Chondrocyte (in vitro differentiated cells): ENCODE measurements around the gene PPP1R18. TPM values are rescaled to one million over a fixed set of nuclear protein-coding genes. Genes with fewer than 3 reads are reported as not detected.

Source experiments
- DNase-seq: peaks from one replicate; pipeline ENCODE4 v3.0.0; 2021; ENCODE audit warnings: mixed read lengths, low spot score
- H3K27ac Mint-ChIP-seq: one replicate; pipeline ENCODE4 v1.8.0; 2021; ENCODE audit warnings: mild to moderate bottlenecking, moderate library complexity, mixed read lengths; ENCODE audit not compliant: unreplicated experiment
- H3K27me3 Mint-ChIP-seq: 2 replicates; pipeline ENCODE4 v1.8.0; 2021; ENCODE audit warnings: low read depth, mixed read lengths
- H3K36me3 Mint-ChIP-seq: 2 replicates; pipeline ENCODE4 v1.8.0; 2021; ENCODE audit warnings: low read depth, mixed read lengths
- H3K4me1 Mint-ChIP-seq: 2 replicates; pipeline ENCODE4 v1.8.0; 2021; ENCODE audit warnings: low read depth, mild to moderate bottlenecking, mixed read lengths
- H3K4me3 Mint-ChIP-seq: one replicate; pipeline ENCODE4 v1.8.0; 2021; ENCODE audit warnings: mild to moderate bottlenecking, moderate library complexity, mixed read lengths; ENCODE audit not compliant: unreplicated experiment
- H3K9me3 Mint-ChIP-seq: 2 replicates; pipeline ENCODE4 v1.8.0; 2021; ENCODE audit warnings: low read depth, mixed read lengths
- total RNA-seq: library from RNA; stranded (reverse); gene quantifications from 3 replicates; pipeline ENCODE4 v1.2.1, GENCODE V29; 2021
- TF ChIP-seq, protein P1 (sequence below): fragments of 200-600 bp; sonication (generic); IDR thresholded peaks from 2 replicates; pipeline ENCODE4 v1.5.0; 2021; ENCODE audit warnings: antibody characterized with exemption, mild to moderate bottlenecking, moderate library complexity

The PPP1R18 gene
- total RNA-seq, 1 donor from 2014 or later: 165 TPM

DNA sequence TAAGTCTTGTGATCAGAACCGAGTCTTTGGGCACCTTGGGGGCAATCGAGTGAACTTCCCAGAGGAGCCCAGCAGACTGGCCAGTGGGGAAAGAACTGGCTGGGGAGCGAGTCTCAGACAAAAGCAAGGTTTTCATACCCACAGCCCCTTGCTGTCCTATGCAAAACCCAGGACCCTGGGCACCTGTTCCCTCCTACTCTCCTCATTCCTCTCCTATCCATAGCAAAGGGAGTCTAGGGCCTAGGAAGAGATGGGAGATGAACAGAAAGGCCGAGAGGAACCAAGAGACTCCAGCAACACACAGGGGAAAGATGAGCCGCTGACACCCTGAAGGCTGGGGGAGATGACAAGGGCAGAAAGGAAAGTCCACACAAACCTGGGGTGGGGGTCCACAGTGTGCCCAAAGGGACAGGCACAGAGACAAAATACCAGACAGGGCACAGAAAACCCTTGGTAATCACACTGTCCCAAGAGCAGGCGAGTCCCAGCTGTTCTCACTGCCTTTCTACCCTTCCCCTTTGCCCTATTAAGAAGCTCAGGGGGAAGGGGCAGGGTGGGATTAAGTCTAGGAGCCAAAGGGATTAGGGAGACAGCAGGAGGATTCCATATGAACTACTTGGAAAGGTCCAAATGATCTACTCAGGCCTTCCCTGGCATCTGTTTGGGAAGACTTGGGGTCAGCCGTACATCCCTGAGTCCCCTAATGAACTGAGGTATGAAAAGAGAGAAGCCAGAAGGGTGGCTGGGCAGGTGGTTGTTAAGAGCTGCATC, 6.5 kb downstream of the PPP1R18 start:
- Mint-ChIP-seq H3K36me3 (peaks cover 36% of the 10 kb centered on the region), H3K27ac (peak overlapping the region; percentile 80), H3K4me3 (peak overlapping the region; percentile 99), H3K9me3 (no peaks in the 10 kb centered on the region), H3K27me3 (no peaks in the 10 kb centered on the region), H3K4me1 (peaks cover 56% of the 10 kb centered on the region)
- no peak for DNase-seq
- TF ChIP-seq, protein P1, sequence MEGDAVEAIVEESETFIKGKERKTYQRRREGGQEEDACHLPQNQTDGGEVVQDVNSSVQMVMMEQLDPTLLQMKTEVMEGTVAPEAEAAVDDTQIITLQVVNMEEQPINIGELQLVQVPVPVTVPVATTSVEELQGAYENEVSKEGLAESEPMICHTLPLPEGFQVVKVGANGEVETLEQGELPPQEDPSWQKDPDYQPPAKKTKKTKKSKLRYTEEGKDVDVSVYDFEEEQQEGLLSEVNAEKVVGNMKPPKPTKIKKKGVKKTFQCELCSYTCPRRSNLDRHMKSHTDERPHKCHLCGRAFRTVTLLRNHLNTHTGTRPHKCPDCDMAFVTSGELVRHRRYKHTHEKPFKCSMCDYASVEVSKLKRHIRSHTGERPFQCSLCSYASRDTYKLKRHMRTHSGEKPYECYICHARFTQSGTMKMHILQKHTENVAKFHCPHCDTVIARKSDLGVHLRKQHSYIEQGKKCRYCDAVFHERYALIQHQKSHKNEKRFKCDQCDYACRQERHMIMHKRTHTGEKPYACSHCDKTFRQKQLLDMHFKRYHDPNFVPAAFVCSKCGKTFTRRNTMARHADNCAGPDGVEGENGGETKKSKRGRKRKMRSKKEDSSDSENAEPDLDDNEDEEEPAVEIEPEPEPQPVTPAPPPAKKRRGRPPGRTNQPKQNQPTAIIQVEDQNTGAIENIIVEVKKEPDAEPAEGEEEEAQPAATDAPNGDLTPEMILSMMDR: no peak

DNA sequence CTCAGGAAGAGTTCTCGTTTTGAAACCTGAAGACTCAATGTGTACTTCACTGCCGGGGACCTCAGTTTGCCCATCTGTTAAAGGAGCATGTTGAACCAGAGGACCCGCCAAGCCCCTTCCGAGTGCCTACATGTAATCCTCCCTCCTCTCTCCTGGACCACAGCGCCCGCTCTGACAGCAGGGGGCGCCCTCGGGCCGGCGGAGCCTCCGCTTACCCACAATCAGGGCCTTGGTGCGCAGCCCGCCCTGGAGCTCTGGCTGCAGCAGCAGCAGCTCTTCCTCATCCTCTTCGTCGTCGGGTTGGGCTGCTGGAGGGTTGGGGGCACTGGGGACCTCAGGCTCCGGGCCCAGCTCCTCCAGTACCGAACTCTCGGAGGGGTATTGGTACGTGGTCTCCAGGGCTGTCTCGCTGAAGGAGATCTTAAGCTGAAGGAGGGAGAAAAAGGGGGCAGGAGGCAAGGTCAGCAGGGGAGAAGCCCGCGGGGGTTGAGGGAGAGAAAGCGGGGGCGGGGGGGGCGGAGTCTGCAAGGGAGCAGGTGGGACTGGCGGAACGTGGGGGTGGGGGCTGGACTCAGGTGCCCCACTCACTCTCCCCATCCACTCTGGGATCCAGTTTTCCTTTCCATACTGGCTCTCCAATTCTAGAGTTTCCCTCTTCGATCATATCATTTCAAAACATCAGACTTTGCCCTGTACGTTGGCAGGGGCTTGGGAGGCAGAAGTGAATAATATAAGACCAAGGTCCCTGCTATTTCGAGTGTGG, 7.3 kb downstream of the PPP1R18 start:
- H3K27ac Mint-ChIP-seq: peak overlapping the region; percentile 71
- H3K9me3 Mint-ChIP-seq: no peaks in the 10 kb centered on the region
- DNase-seq: no peak
- peaks cover 31% of the 10 kb centered on the region for H3K36me3 Mint-ChIP-seq
- peaks cover 53% of the 10 kb centered on the region for H3K4me1 Mint-ChIP-seq
- no peaks in the 10 kb centered on the region for H3K27me3 Mint-ChIP-seq
- peak overlapping the region; percentile 99 for H3K4me3 Mint-ChIP-seq
- TF ChIP-seq, protein P1: peak; percentile 93

- Mint-ChIP-seq H3K4me3 (no peak overlapping the region), H3K36me3 (peaks cover 19% of the 10 kb centered on the region), H3K27me3 (no peaks in the 10 kb centered on the region), H3K9me3 (no peaks in the 10 kb centered on the region), H3K4me1 (peaks cover 50% of the 10 kb centered on the region), H3K27ac (no peak overlapping the region)
- DNase-seq: no peak
- TF ChIP-seq, protein P1: no peak
These were observed 9.7 kb downstream of the PPP1R18 start for GRCh38 chr6:30676660-30677285.

GRCh38 chr6:30672445-30673253, 13.8 kb downstream of the PPP1R18 start, which contains the start of gene DHX16:
DHX16 (minus strand) TSS chr6:30673006; CDS start chr6:30672841, 165 bp downstream.
- H3K9me3 Mint-ChIP-seq: no peaks in the 10 kb centered on the region
- H3K36me3 Mint-ChIP-seq: peaks cover 28% of the 10 kb centered on the region
- H3K27me3 Mint-ChIP-seq: no peaks in the 10 kb centered on the region
- H3K4me3 Mint-ChIP-seq: peak within 1 kb of the TSS; percentile 89
- TF ChIP-seq, protein P1: peak; percentile 90
- peaks cover 30% of the 10 kb centered on the region for H3K4me1 Mint-ChIP-seq
- peak within 1 kb of the TSS; percentile 89 for H3K27ac Mint-ChIP-seq
- DNase-seq: no peak
